ENCODE data around the gene SERTAD3. TPM values are rescaled to one million over a fixed set of nuclear protein-coding genes. Genes with fewer than 3 reads are reported as not detected.
"Not testable (repeated sequence)": the region's sequence is repeated elsewhere in the genome, so short reads cannot be mapped to it uniquely, and the experiment has no call there.

SERTAD3 gene
- total RNA-seq, 1 experiment from 2014 or later, result 30.9 TPM

DNA sequence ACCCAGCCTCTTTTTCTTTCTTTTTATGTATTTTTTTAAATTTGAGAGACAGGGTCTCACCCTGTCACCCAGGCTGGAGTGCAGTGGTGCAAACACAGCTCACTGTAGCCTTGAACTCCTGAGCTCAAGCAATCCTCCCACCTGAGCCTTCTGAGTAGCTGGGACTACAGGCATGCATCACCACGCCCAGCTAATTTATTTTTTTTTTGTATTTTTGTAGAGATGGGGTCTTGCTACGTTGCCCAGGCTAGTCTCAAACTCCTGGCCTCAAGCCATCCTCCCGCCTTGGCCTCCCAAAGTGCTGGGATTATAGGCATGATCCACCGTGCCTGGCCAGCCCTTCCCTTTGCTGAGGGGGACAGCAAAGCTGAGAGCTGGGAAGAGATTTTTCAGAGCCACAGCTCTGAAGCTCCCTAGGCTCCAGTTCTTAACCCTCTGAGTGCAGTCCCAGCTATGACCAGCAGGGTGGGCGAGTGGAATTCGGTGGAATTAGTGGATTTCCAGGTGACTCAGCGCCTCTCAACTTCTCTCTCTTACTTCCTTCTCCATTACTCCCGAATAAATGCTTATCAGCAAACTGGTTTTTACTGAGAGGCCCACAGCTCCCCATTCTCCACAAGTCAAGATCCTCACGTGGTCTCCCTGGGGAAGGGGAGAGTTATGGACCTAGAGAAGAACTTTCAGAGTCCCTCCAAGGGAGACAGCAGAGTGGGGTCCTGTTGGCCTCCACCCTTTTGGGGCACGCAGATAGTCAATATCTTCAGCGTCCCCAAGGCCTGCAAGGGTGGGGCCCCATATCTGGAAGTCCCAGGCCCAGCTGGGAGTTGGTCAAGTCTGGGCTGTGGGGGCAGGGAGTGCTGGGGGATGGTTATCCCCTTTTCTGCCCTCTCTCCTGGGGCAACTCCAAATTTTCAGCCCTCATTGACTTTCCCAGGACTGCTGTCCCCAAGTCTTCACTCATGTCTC is 20.2 kb upstream of the SERTAD3 start:
- Histone ChIP-seq H2BK15ac (ENCODE audit: low read depth, low read length) (no peak overlapping the region), H3K4me2 (ENCODE audit: insufficient read depth, insufficient read length, low read length) (peak overlapping the region; percentile 62), H3K27me3 (ENCODE audit: insufficient read depth, low read length) (peaks cover 11% of the 10 kb centered on the region; the same call in 1 of the 2 replicates), H2BK5ac (ENCODE audit: insufficient read length, low read length) (no peak overlapping the region), H3K79me1 (ENCODE audit: insufficient read depth, low read depth, low read length, poor library complexity, severe bottlenecking) (no peaks in the 10 kb centered on the region), H4K8ac (replicated peaks; ENCODE audit: insufficient read length, low read depth, low read length) (no peak overlapping the region), H2AK5ac (ENCODE audit: insufficient read length, low read length) (no peak overlapping the region), H3K14ac (ENCODE audit: insufficient read depth, low read length) (no peak overlapping the region), H3K56ac (ENCODE audit: insufficient read length, low read depth, low read length) (no peak overlapping the region), H2BK20ac (ENCODE audit: low read depth, low read length, poor library complexity, severe bottlenecking) (no peak overlapping the region), H4K20me1 (ENCODE audit: control insufficient read depth, insufficient read depth, insufficient read length) (no peaks in the 10 kb centered on the region), H4K5ac (ENCODE audit: insufficient read length, low read depth, low read length) (no peak overlapping the region), H3K23me2 (ENCODE audit: insufficient read length, low read depth, low read length, poor library complexity, severe bottlenecking) (no peaks in the 10 kb centered on the region), H4K91ac (ENCODE audit: insufficient read length, low read depth, low read length) (no peak overlapping the region), H3K9ac (ENCODE audit: extremely low read depth, insufficient read length, low read length) (no peak overlapping the region), H3K79me2 (ENCODE audit: insufficient read depth, low read length) (no peaks in the 10 kb centered on the region), H3K4ac (ENCODE audit: low read depth, low read length) (no peak overlapping the region), H3K27ac (ENCODE audit: insufficient read length, low read depth, low read length) (no peak overlapping the region), H3T11ph (ENCODE audit: low read length) (no peak overlapping the region), H2AFZ (ENCODE audit: low read length) (no peak overlapping the region), H3K23ac (ENCODE audit: insufficient read length, low read depth, low read length) (no peak overlapping the region), H3K18ac (ENCODE audit: insufficient read length, low read depth, low read length) (no peak overlapping the region), H3K4me1 (ENCODE audit: insufficient read depth, low read length) (no peaks in the 10 kb centered on the region; the same call in 1 of the 2 replicates), H2BK120ac (ENCODE audit: low read depth, low read length, poor library complexity, severe bottlenecking) (no peak overlapping the region), H3K9me3 (ENCODE audit: control insufficient read depth, low read depth, low read length) (no peaks in the 10 kb centered on the region), H2BK12ac (ENCODE audit: insufficient read length, low read depth, low read length) (no peak overlapping the region)
- TF ChIP-seq, protein P1, sequence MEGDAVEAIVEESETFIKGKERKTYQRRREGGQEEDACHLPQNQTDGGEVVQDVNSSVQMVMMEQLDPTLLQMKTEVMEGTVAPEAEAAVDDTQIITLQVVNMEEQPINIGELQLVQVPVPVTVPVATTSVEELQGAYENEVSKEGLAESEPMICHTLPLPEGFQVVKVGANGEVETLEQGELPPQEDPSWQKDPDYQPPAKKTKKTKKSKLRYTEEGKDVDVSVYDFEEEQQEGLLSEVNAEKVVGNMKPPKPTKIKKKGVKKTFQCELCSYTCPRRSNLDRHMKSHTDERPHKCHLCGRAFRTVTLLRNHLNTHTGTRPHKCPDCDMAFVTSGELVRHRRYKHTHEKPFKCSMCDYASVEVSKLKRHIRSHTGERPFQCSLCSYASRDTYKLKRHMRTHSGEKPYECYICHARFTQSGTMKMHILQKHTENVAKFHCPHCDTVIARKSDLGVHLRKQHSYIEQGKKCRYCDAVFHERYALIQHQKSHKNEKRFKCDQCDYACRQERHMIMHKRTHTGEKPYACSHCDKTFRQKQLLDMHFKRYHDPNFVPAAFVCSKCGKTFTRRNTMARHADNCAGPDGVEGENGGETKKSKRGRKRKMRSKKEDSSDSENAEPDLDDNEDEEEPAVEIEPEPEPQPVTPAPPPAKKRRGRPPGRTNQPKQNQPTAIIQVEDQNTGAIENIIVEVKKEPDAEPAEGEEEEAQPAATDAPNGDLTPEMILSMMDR (conservative IDR thresholded peaks at IDR 0.05), result peak; percentile 81
- peaks cover 14 to 18% of the 10 kb centered on the region in 2 experiments for H3K4me1 Mint-ChIP-seq
- peaks cover 0 to 5% of the 10 kb centered on the region in 2 experiments; a peak in 3 of 5 replicates for H3K9me3 Mint-ChIP-seq
- H3K36me3 Mint-ChIP-seq (ENCODE audit: insufficient read depth in 1 of 3, low read depth in 3 of 3), result peaks cover 0 to 4% (median 0%) of the 10 kb centered on the region in 3 experiments; a peak in 1 of 7 replicates
- peak overlapping the region; percentile 79 to 83; a peak in 4 of 5 replicates for H3K4me3 Mint-ChIP-seq
- no CpG with 5 or more reads among the region's 11 CpGs for WGBS (ENCODE audit: extremely low coverage, insufficient read length, low lambda C conversion rate)
- peak; percentile 82 for DNase-seq
- peak overlapping the region in 1 of 3 experiments; percentile 37; a peak in 2 of 7 replicates for H3K27ac Mint-ChIP-seq
- peaks cover 37% of the 10 kb centered on the region for H3K27me3 Mint-ChIP-seq (ENCODE audit: low read depth)

DNA sequence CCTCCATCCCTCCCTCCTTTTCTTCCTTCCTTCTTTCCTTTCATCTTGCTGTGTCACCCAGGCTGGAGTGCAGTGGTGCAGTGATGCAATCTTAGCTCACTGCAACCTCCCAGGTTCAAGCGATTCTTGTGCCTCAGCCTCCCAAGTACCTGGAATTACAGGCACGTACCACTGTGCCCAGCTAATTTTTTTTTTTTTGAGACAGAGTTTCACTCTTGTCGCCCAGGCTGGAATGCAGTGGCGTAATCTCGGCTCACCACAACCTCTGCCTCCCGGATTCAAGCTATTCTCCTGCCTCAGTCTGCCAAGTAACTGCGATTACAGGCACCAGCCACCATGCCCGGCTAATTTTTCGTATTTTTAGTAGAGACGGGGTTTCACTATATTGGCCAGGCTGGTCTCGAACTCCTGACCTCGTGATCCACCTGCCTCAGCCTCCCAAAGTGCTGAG is 19.5 kb upstream of the SERTAD3 start:
- not testable (repeated sequence) for H2BK12ac ChIP-seq (ENCODE audit: insufficient read length, low read depth, low read length); H3K56ac ChIP-seq (ENCODE audit: insufficient read length, low read depth, low read length); H3K9ac ChIP-seq (ENCODE audit: extremely low read depth, insufficient read length, low read length); H3K4me2 ChIP-seq (ENCODE audit: insufficient read depth, insufficient read length, low read length); H3K4me1 ChIP-seq (ENCODE audit: insufficient read depth, low read length); H4K5ac ChIP-seq (ENCODE audit: insufficient read length, low read depth, low read length); H2BK20ac ChIP-seq (ENCODE audit: low read depth, low read length, poor library complexity, severe bottlenecking); H2BK15ac ChIP-seq (ENCODE audit: low read depth, low read length); H2AFZ ChIP-seq (ENCODE audit: low read length); H3K79me2 ChIP-seq (ENCODE audit: insufficient read depth, low read length); H4K91ac ChIP-seq (ENCODE audit: insufficient read length, low read depth, low read length); H3K9me3 Mint-ChIP-seq; H3K27ac ChIP-seq (ENCODE audit: insufficient read length, low read depth, low read length); H3K9me3 ChIP-seq (ENCODE audit: control insufficient read depth, low read depth, low read length); H3K79me1 ChIP-seq (ENCODE audit: insufficient read depth, low read depth, low read length, poor library complexity, severe bottlenecking); H2BK120ac ChIP-seq (ENCODE audit: low read depth, low read length, poor library complexity, severe bottlenecking); H3K23ac ChIP-seq (ENCODE audit: insufficient read length, low read depth, low read length); H3K36me3 Mint-ChIP-seq (ENCODE audit: insufficient read depth in 1 of 3, low read depth in 3 of 3); H3K23me2 ChIP-seq (ENCODE audit: insufficient read length, low read depth, low read length, poor library complexity, severe bottlenecking); H3K4me3 Mint-ChIP-seq; H3K18ac ChIP-seq (ENCODE audit: insufficient read length, low read depth, low read length); H3K4ac ChIP-seq (ENCODE audit: low read depth, low read length); H2AK5ac ChIP-seq (ENCODE audit: insufficient read length, low read length); H2BK5ac ChIP-seq (ENCODE audit: insufficient read length, low read length); H4K8ac ChIP-seq (replicated peaks; ENCODE audit: insufficient read length, low read depth, low read length); H3K14ac ChIP-seq (ENCODE audit: insufficient read depth, low read length); H3T11ph ChIP-seq (ENCODE audit: low read length); H4K20me1 ChIP-seq (ENCODE audit: control insufficient read depth, insufficient read depth, insufficient read length); DNase-seq
- Mint-ChIP-seq H3K4me1 (peaks cover 14 to 18% of the 10 kb centered on the region in 2 experiments), H3K27me3 (ENCODE audit: low read depth) (peaks cover 30% of the 10 kb centered on the region), H3K27ac (peak overlapping the region in 1 of 3 experiments; percentile 74; a peak in 1 of 7 replicates)
- H3K27me3 ChIP-seq (ENCODE audit: insufficient read depth, low read length), result peaks cover 11% of the 10 kb centered on the region; the same call in 1 of the 2 replicates
- no CpG with 5 or more reads among the region's 12 CpGs for WGBS (ENCODE audit: extremely low coverage, insufficient read length, low lambda C conversion rate)
